CD4-positive, alpha-beta T cell (primary cell): ENCODE results near the gene NR2F2. TPM values are rescaled to one million over a fixed set of nuclear protein-coding genes. Genes with fewer than 3 reads are reported as not detected.

Experiments
- ATAC-seq: fragments of 200-7000 bp; cut with Tn5 transposase; one replicate; pipeline ENCODE4 v1.10.0; 2022; ENCODE audit warnings: mild to moderate bottlenecking; ENCODE audit not compliant: poor library complexity
- CTCF ChIA-PET: fragments of 350-600 bp; sonication (Branson Sonifier 250); formaldehyde crosslinking; loops from one replicate; lab custom pipeline; 2021; ENCODE audit warnings: antibody characterized with exemption, inconsistent platforms; lab: Charles Lee
- POLR2A ChIA-PET: fragments of 350-600 bp; sonication (Branson Sonifier 250); formaldehyde crosslinking; loops from one replicate; lab custom pipeline; 2021; ENCODE audit warnings: antibody characterized with exemption, inconsistent platforms; lab: Charles Lee
- DNase-seq, 14 experiments: peaks; one replicate each; pipeline ENCODE4 v3.0.0-alpha.2; 2013 to 2020; ENCODE audit warnings: mixed read lengths in 2 of 14
- H3K27ac ChIP-seq, 2 donors: one replicate each; pipeline versions ENCODE4 v1.5.1 to v1.7.0; 2013; ENCODE audit warnings: low read length in 2 of 2, low read depth in 1 of 2, mild to moderate bottlenecking in 1 of 2
- H3K27me3 ChIP-seq, 2 experiments: 1 replicate in 1 of 2; 2 replicates in 1 of 2; pipeline versions ENCODE4 v1.6.1 to v1.7.0; 2013; ENCODE audit warnings: low read length in 2 of 2, control low read depth in 1 of 2, mild to moderate bottlenecking in 1 of 2, moderate library complexity in 1 of 2; ENCODE audit not compliant: insufficient read depth in 2 of 2, control insufficient read depth in 1 of 2
- H3K36me3 ChIP-seq: one replicate; pipeline ENCODE4 v1.6.1; 2013; ENCODE audit warnings: low read length, control low read depth; ENCODE audit not compliant: insufficient read depth
- H3K4me1 ChIP-seq: one replicate; pipeline ENCODE4 v1.6.1; 2013; ENCODE audit warnings: low read length, control low read depth; ENCODE audit not compliant: insufficient read depth
- H3K4me3 ChIP-seq: one replicate; pipeline ENCODE4 v1.5.1; 2013; ENCODE audit warnings: mild to moderate bottlenecking, low read length, moderate library complexity
- H3K9me3 ChIP-seq, 2 experiments: 1 replicate in 1 of 2; 2 replicates in 1 of 2; pipeline versions ENCODE4 v1.6.1 to v1.7.0; 2013; ENCODE audit warnings: low read length in 2 of 2, mild to moderate bottlenecking in 2 of 2, control low read depth in 1 of 2, moderate library complexity in 1 of 2; ENCODE audit not compliant: control insufficient read depth in 1 of 2, insufficient read depth in 1 of 2
- H3K27ac Mint-ChIP-seq: one replicate; pipeline ENCODE4 v1.8.0; 2020; ENCODE audit warnings: mixed read lengths
- H3K27me3 Mint-ChIP-seq: one replicate; pipeline ENCODE4 v1.8.0; 2021; ENCODE audit warnings: mixed read lengths
- H3K36me3 Mint-ChIP-seq: one replicate; pipeline ENCODE4 v1.8.0; 2021; ENCODE audit warnings: low read depth, mixed read lengths
- H3K4me1 Mint-ChIP-seq: one replicate; pipeline ENCODE4 v1.8.0; 2021; ENCODE audit warnings: low read depth, mixed read lengths
- H3K4me3 Mint-ChIP-seq: one replicate; pipeline ENCODE4 v1.8.0; 2020; ENCODE audit warnings: mild to moderate bottlenecking, mixed read lengths
- H3K9me3 Mint-ChIP-seq: one replicate; pipeline ENCODE4 v1.8.0; 2020; ENCODE audit warnings: mixed read lengths
- CTCF ChIP-seq: fragments of 200-600 bp; IDR thresholded peaks from one replicate; pipeline ENCODE4 v1.8.0; 2022; ENCODE audit warnings: antibody characterized with exemption, mild to moderate bottlenecking
- intact Hi-C, 2 experiments: fragments of 100-400 bp; cut with DNase I in 1 of 2; cut with micrococcal nuclease in 1 of 2; formaldehyde crosslinking; loops; one replicate each; pipeline versions ENCODE4 v1.15.1 to v1.9.0; 2023 to 2025; cut with DNase I, micrococcal nuclease
- total RNA-seq, 174 experiments: library from RNA in 2 of 174; stranded (reverse) in 2 of 174; gene quantifications; one replicate each; pipeline ENCODE4 v1.2.3 and lab custom pipeline; 2021 to 2026

Gene NR2F2
- total RNA-seq, 2 experiments from 2014 or later: not detected

- DNase-seq (no peak), ATAC-seq (no peak)
- Mint-ChIP-seq H3K27ac (no peak overlapping the region), H3K9me3 (peaks cover 4% of the 10 kb centered on the region), H3K4me3 (no peak overlapping the region), H3K4me1 (peaks cover 30% of the 10 kb centered on the region), H3K27me3 (peaks cover 87% of the 10 kb centered on the region), H3K36me3 (no peaks in the 10 kb centered on the region)
- peaks cover 79 to 87% of the 10 kb centered on the region in 2 experiments for H3K27me3 ChIP-seq
- no peak for TF ChIP-seq CTCF
- ChIA-PET POLR2A (no interaction called here), CTCF (no interaction called here)
- no peak overlapping the region for H3K27ac ChIP-seq
- intact Hi-C loops: no loop called here
- H3K4me1 ChIP-seq: peaks cover 36% of the 10 kb centered on the region
- peaks cover 4 to 47% of the 10 kb centered on the region in 2 experiments for H3K9me3 ChIP-seq
- no peak overlapping the region for H3K4me3 ChIP-seq
- no peaks in the 10 kb centered on the region for H3K36me3 ChIP-seq
Measured at GRCh38 chr15:96328877-96329195, 1.7 kb upstream of the NR2F2 start.

GRCh38 chr15:96329403-96329981 lies 1.0 kb upstream of the NR2F2 start:
- ChIA-PET POLR2A (no interaction called here), CTCF (no interaction called here)
- Histone ChIP-seq H3K9me3 (peaks cover 0 to 50% of the 10 kb centered on the region in 2 experiments), H3K36me3 (no peaks in the 10 kb centered on the region), H3K27me3 (peaks cover 79 to 87% of the 10 kb centered on the region in 2 experiments), H3K4me3 (no peak overlapping the region), H3K4me1 (peaks cover 36% of the 10 kb centered on the region), H3K27ac (no peak overlapping the region)
- H3K4me3 Mint-ChIP-seq: peak overlapping the region; percentile 83
- DNase-seq (no peak), ATAC-seq (no peak)
- H3K36me3 Mint-ChIP-seq: no peaks in the 10 kb centered on the region
- no peak overlapping the region for H3K27ac Mint-ChIP-seq
- no peak for TF ChIP-seq CTCF
- intact Hi-C loops: no loop called here
- H3K9me3 Mint-ChIP-seq: peaks cover 4% of the 10 kb centered on the region
- peaks cover 30% of the 10 kb centered on the region for H3K4me1 Mint-ChIP-seq
- H3K27me3 Mint-ChIP-seq: peaks cover 80% of the 10 kb centered on the region

GRCh38 chr15:96330064-96330449 lies 443 bp upstream of the NR2F2 start:
- POLR2A ChIA-PET: no interaction called here
- H3K4me1 ChIP-seq: peaks cover 36% of the 10 kb centered on the region
- no peak for TF ChIP-seq CTCF
- intact Hi-C loops: no loop called here
- no peak for ATAC-seq
- no peak overlapping the region for H3K4me3 ChIP-seq
- no peaks in the 10 kb centered on the region for H3K36me3 Mint-ChIP-seq
- H3K36me3 ChIP-seq: no peaks in the 10 kb centered on the region
- H3K27me3 ChIP-seq: peaks cover 79 to 87% of the 10 kb centered on the region in 2 experiments
- no peak overlapping the region for H3K27ac Mint-ChIP-seq
- H3K4me1 Mint-ChIP-seq: peaks cover 30% of the 10 kb centered on the region
- peaks cover 78% of the 10 kb centered on the region for H3K27me3 Mint-ChIP-seq
- CTCF ChIA-PET: no interaction called here
- H3K27ac ChIP-seq: no peak overlapping the region
- H3K4me3 Mint-ChIP-seq: peak overlapping the region; percentile 83
- no peak for DNase-seq
- peaks cover 0 to 52% of the 10 kb centered on the region in 2 experiments for H3K9me3 ChIP-seq
- H3K9me3 Mint-ChIP-seq: peaks cover 4% of the 10 kb centered on the region
